Prostate gland (tissue), 2 donors: ENCODE results near the gene NXN. TPM values are rescaled to one million over a fixed set of nuclear protein-coding genes. Genes with fewer than 3 reads are reported as not detected.
"Not testable (repeated sequence)": the region's sequence is repeated elsewhere in the genome, so short reads cannot be mapped to it uniquely, and the experiment has no call there.

ENCODE experiments used
- DNase-seq: peaks from one replicate; pipeline ENCODE4 v3.0.0-alpha.2; 2019; ENCODE audit warnings: low spot score
- H3K27ac ChIP-seq, 2 donors: fragments of 200-600 bp; sonication (generic); 2 replicates each; pipeline ENCODE4 v1.5.1; 2017 to 2019
- H3K27me3 ChIP-seq: fragments of 200-600 bp; sonication (generic); replicated peaks from 2 replicates; pipeline ENCODE4 v1.5.1; 2019; ENCODE audit not compliant: insufficient read depth
- H3K36me3 ChIP-seq, 2 donors: fragments of 200-600 bp; sonication (generic); 1 replicate in 1 of 2; 2 replicates in 1 of 2; pipeline versions ENCODE4 v1.5.1 to v1.8.1; 2017 to 2019
- H3K4me1 ChIP-seq: fragments of 200-600 bp; sonication (generic); replicated peaks from 2 replicates; pipeline ENCODE4 v1.5.1; 2019
- H3K4me3 ChIP-seq, 2 donors: fragments of 200-600 bp; sonication (generic); 2 replicates each; pipeline ENCODE4 v1.5.1; 2017 to 2019
- H3K9me3 ChIP-seq: fragments of 200-600 bp; sonication (generic); 2 replicates; pipeline ENCODE4 v1.5.1; 2017
- POLR2A ChIP-seq: fragments of 450-650 bp; IDR thresholded peaks from one replicate; pipeline ENCODE4 v1.6.1; 2016; ENCODE audit warnings: antibody characterized with exemption, mild to moderate bottlenecking
- POLR2AphosphoS5 ChIP-seq: sonication (generic); formaldehyde crosslinking; IDR thresholded peaks from one replicate; pipeline ENCODE4 v1.6.1; 2017; ENCODE audit warnings: antibody characterized with exemption
- WGBS: methylation state at CpG from one replicate; pipeline ENCODE4 v1.1.5; 2018; 5-methylcytosine and 5-hydroxymethylcytosine counted together
- intact Hi-C: fragments of 100-400 bp; cut with DNase I; formaldehyde crosslinking; loops from one replicate; pipeline ENCODE4 v1.14.2; 2022
- total RNA-seq, 2 donors: library from RNA; depleted of rRNA; stranded (reverse); fragments of >200 nt; gene quantifications; one replicate each; pipeline ENCODE4 v1.1.0, GENCODE V29; 2016
- TF ChIP-seq, protein P1 (sequence below), 4 experiments: fragments of 200-600 bp in 2 of 4; fragments of 450-650 bp in 2 of 4; sonication (generic) in 2 of 4; IDR thresholded peaks; 1 replicate in 3 of 4; 2 replicates in 1 of 4; pipeline ENCODE4 v1.5.1; 2016 to 2019; ENCODE audit warnings: antibody characterized with exemption in 4 of 4, mild to moderate bottlenecking in 2 of 4, moderate library complexity in 2 of 4

NXN gene
- total RNA-seq, 2 donors from 2014 or later: 56.2 to 56.7 TPM

DNA sequence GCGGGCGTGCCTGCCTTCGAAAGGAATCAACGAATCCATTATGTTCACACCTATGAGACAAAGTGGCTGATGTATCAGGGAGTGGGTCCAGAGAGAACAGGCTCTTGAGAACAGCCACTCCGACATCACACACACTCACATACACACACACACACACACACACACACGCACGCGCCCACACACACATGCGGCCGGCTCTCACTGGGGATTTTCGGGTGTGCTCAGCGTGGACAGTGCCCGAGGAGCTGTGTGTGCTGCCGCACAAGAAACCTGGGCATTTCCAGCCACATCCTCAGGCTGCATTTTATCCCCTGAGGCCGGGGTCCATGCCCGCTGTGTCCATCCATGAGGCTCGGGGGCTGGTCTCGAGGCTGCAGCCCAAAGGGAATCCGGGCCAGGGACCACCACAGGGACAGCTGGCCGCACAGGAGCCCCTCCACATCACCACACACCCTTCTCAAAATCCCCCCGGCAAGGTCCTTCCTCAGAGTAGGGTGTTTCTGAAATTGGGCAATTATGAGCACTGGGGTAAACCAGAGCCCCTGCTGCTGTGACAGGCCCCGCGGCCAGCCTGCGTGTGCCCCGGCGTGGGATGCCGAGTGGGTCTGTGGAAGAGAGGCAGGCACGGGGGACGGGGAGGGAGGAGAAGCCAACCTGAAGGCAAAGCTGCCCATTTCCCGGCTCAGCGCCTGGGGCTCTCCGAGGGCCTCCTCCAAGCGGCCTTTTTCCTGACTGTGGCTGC lies 172.6 kb downstream of the NXN start:
- Histone ChIP-seq H3K9me3 (no peaks in the 10 kb centered on the region), H3K27me3 (no peaks in the 10 kb centered on the region), H3K4me3 (no peak overlapping the region), H3K36me3 (no peaks in the 10 kb centered on the region), H3K27ac (no peak overlapping the region), H3K4me1 (no peaks in the 10 kb centered on the region)
- TF ChIP-seq POLR2A (no peak), POLR2AphosphoS5 (no peak)
- TF ChIP-seq, protein P1, sequence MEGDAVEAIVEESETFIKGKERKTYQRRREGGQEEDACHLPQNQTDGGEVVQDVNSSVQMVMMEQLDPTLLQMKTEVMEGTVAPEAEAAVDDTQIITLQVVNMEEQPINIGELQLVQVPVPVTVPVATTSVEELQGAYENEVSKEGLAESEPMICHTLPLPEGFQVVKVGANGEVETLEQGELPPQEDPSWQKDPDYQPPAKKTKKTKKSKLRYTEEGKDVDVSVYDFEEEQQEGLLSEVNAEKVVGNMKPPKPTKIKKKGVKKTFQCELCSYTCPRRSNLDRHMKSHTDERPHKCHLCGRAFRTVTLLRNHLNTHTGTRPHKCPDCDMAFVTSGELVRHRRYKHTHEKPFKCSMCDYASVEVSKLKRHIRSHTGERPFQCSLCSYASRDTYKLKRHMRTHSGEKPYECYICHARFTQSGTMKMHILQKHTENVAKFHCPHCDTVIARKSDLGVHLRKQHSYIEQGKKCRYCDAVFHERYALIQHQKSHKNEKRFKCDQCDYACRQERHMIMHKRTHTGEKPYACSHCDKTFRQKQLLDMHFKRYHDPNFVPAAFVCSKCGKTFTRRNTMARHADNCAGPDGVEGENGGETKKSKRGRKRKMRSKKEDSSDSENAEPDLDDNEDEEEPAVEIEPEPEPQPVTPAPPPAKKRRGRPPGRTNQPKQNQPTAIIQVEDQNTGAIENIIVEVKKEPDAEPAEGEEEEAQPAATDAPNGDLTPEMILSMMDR (IDR thresholded peaks at IDR 0.05): no peak
- WGBS: 86% methylated on average over 20 of the region's 33 CpGs
- no peak for DNase-seq
- intact Hi-C loops: no loop called here

DNA sequence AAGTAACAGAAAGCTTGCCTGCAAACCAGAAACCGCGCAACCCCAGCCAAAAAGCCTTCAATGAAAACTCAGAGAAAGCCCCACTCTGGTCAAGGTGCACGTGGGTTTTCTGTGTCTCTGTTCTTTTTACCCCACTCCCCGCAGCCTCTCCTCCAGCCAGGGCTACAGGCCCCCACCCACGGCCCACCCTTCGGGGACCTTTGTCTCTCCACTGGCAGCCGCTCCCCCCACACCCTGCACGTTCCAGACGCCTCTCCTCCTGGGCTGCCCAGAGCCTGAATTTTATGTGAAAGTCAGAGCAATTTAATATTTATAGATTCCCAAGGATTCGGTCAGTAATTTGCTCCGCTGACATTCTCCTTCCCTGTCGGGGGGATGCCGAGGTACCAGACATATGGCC lies 173.2 kb downstream of the NXN start:
- no peaks in the 10 kb centered on the region for H3K4me1 ChIP-seq
- 76% methylated on average over 13 of the region's 13 CpGs for WGBS
- H3K27ac ChIP-seq: no peak overlapping the region
- no peaks in the 10 kb centered on the region for H3K36me3 ChIP-seq
- H3K27me3 ChIP-seq: no peaks in the 10 kb centered on the region
- intact Hi-C loops: no loop called here
- no peaks in the 10 kb centered on the region for H3K9me3 ChIP-seq
- no peak for DNase-seq
- H3K4me3 ChIP-seq: no peak overlapping the region
- no peak for TF ChIP-seq POLR2A

DNA sequence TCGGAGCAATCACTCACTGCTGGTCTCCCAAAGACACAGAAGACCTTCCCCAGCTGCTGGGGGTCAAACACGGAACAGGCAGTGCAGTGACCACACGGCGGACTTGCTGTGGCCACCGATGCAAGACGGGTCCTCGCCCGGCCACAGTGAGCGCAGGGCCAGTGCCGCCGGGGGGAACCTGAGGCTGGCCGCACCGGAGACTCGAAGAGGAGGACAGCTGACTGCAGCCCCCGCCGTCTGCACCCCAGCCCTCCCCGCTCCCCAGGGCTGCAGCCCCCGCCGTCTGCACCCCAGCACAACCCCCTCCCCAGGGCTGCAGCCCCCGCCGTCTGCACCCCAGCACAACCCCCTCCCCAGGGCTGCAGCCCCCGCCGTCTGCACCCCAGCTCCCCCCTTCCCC lies 173.7 kb downstream of the NXN start:
- H3K27ac ChIP-seq, intact Hi-C loops, H3K36me3 ChIP-seq, DNase-seq, H3K4me3 ChIP-seq, H3K9me3 ChIP-seq, H3K4me1 ChIP-seq, H3K27me3 ChIP-seq: not testable (repeated sequence)
- 93% methylated on average over 21 of the region's 23 CpGs for WGBS

DNA sequence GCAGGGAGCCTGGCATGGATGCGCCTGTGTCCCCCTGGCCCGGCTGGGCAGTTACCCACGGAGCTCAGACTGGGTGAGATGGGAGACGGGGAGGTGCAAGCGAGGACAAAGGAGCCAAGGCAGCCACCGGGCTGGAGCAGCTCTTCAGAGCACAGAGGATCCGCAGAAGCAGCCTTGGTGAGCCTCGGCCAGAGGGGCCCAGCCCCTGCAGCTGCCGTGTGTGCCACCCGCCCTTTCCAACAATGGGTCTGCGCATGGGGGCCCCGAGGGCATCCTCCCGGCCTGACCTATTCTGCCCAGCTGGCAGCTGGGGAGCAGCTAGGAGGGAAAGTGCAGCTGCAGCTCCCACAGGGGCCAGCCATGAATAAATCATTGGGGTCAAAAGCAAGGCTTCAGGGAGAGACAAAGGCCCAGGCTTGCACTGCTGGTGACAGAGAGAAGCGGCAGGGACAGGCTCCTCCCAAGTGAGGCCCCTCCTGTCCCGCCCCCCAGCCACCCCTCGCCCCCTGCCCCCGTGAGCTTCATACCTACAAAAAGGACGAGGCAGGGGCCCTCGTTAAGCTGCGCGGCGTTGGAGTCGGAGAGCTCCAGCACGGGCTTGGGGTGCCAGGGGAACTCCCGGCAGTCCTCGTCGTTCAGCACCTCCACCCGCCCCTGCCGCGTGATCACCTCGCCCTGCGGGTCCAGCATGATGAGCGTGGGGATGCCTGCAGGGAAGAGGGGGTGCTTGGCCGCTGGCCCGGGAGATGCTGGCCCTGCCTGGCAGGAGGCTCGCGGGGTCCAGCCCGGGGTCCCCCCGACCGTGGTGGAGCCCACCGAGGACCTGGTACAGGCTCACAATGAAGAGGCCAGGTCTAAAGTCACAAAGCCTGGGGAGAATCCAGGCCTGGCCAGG lies 174.8 kb downstream of the NXN start:
- Histone ChIP-seq H3K36me3 (peaks cover 0 to 6% of the 10 kb centered on the region in 2 donors), H3K27me3 (no peaks in the 10 kb centered on the region), H3K4me3 (no peak overlapping the region), H3K27ac (no peak overlapping the region), H3K9me3 (no peaks in the 10 kb centered on the region), H3K4me1 (no peaks in the 10 kb centered on the region)
- no peak for DNase-seq
- 87% methylated on average over 41 of the region's 41 CpGs for WGBS
- intact Hi-C loops: no loop called here
- TF ChIP-seq, protein P1 (IDR thresholded peaks at IDR 0.05): no peak
- TF ChIP-seq POLR2A (no peak), POLR2AphosphoS5 (no peak)

DNA sequence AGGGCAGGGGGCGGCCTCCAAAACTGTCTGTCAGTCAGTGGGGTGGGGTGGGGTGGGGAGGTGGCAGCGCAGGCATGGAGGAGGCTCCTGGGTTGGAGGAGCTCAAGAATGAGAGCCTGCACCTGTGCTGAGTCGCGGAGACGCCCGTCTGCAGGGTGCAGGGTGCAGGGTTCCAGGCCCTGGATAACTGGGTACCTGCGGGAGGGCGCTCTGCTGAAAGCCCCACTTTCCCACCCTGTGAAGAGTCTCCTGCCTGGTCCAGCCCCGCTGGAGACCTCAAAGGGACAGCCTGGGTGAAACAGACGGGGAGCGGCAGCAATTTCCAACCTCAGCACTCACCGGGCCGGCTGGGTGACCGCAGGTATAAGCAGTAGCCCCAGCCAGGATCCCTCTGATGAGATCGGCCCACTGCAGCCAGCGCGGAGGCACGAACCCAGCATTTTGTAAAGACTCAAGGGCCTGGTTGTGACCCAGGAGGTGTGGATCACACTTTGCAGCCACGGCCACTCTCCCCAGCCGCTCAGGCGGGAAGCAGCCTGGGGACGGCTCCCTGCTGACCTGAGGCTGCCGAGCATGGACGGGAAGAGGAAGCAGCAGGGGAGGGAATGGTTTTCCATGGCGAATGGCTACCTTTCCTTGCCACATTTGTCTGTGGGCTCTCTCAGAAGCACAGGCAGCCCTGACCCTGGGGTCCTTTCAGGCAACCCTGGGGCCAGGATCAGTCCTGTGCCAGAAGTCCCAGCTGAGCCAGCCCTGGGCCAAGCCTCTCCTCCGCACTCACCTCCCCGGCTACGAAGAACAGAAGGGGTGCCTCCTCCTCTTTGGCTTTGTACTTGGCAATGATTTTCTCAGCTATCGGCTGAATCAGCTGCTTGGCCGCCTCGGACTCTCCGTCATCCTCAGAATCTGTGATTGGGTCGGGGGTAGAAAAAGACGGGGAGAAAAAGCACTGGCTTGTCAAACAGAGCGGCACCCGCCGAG lies 176.4 kb downstream of the NXN start:
- intact Hi-C loops: no loop called here
- Histone ChIP-seq H3K4me1 (no peaks in the 10 kb centered on the region), H3K9me3 (no peaks in the 10 kb centered on the region), H3K27me3 (no peaks in the 10 kb centered on the region), H3K27ac (no peak overlapping the region), H3K36me3 (peaks cover 0 to 6% of the 10 kb centered on the region in 2 donors), H3K4me3 (no peak overlapping the region)
- DNase-seq: no peak
- WGBS: 80% methylated on average over 32 of the region's 37 CpGs
- no peak for TF ChIP-seq POLR2AphosphoS5
- TF ChIP-seq POLR2A: no peak
- TF ChIP-seq, protein P1 (IDR thresholded peaks at IDR 0.05): no peak
